DMS 273 (cell line): Measurements from ENCODE around the gene IGF2BP3.
"Not testable (repeated sequence)": the region's sequence is repeated elsewhere in the genome, so short reads cannot be mapped to it uniquely, and the experiment has no call there.

Experiments
- DNase-seq: peaks from one replicate; lab custom pipeline; 2025; ENCODE audit not compliant: unreplicated experiment; lab: John Stamatoyannopoulos, UW

IGF2BP3 gene

DNA sequence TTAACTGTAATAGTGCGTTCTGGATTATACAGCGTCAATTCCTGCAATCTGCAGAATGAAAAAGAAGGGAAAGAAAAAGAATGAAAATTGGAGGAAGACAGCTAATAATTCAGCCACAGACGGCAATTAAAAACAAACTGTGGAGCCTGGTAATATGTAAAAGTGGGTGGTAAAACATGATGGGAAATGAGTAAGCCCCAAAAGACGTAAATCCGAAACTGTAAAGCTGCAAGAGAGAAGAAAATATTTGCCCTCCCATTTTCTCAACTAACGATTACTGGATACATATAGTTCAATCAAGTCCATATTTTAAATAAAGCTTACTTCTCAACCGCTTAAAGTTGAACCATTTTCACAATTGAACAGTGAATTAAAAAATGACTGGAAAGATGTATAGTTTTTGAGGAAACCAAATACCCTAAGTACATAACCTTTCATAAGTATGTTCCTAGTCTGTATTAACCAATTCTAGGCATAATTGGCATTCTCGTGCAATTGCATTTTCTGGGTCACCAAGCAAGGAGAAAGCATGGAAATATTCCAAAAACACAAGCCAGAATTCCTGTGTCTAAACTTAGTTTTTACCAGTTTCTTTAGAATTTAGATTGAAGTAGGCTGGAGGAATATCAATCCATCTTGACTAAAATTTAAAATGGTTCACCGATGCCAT lies 126.3 kb downstream of the IGF2BP3 start:
- DNase-seq, result no peak

DNA sequence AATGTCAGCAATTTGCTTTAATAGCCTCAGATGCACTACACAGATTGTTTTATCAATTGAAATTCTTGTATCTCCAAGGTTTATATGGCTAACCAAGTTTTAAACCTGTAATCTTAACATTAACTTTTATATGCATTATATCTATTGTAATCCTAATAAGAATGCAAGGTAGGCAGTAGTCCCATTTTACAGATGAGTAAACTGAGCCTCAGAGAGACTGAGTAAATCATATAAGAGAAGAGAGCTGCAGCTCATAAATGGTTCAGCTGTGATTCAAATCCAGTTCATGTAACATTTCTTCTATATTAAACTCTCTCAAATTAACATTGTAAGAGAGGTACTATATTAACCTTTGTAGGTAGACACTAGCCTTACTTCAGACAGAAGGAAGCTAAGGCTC lies 127.2 kb downstream of the IGF2BP3 start:
- no peak for DNase-seq

DNA sequence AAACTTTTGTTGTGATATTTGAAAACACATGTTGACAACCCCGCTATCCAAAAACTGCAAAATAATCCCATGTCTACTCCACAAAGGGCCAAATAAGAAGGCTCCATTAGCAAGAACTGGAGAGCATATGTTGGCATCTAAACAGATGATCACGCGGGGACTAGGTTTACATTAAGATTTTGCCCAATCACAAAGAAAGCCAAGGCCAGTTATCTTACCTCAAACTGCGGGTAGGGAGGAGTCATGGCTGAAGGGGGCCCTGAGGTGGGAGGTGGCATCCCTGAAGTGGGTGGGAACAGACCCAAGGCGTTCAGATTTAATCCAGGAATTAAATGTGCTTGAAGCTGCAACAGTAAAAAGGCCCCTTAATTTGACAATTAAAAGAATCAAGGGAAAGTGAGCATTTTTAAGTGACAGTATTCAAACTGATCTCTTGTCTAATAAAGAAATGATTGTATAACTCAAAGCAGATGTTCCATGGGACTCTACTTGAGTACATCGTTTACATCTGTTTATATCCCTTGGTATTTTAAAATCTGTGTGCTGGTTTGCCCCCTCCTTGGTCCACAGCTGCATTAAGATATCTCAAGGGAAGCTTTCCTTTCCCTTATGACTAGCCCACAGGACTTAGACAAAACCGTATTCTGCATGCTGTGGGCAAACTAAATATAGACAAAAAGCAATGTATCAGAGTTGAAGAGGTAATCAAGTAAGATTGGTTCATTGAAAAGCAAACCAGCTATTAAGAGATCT lies 128.3 kb downstream of the IGF2BP3 start:
- DNase-seq, result no peak

DNA sequence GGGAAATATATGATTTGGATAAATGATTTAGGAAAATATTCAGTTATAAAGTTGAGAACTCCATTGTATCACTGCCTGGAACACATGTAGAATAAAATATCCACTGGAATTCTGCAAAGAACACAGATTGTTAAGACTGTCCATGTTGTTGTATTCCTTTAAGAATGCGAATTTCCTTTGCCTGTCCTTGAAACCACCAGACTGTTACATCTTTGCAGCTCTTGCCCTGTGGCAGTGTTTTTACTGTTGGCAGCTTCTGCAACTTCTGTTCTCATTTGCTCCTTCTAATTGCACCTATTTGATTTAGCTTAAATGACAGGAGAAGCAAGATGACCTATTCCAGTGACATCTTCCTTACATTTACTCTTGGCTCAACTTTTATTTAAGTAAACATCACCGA lies 131.4 kb downstream of the IGF2BP3 start:
- DNase-seq, result no peak

DNA sequence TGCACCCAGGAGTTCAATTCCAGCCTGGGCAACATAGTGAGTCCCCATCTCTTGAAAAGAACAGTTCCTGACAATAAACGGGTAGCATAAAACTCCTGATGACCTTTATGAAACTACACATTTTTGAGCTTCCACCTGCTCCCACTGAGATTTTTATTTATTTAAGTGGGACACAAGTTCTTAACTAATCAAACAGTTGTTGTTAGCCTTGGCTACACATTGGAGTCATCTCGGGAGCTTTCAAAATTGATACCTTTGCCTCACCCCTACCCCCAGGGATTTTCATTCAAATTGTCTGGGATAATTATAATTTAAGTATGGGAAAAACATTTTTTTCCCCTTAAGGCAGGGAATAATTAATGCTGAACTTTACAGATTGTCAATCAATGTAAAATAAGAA lies 131.9 kb downstream of the IGF2BP3 start:
- DNase-seq, result no peak

DNA sequence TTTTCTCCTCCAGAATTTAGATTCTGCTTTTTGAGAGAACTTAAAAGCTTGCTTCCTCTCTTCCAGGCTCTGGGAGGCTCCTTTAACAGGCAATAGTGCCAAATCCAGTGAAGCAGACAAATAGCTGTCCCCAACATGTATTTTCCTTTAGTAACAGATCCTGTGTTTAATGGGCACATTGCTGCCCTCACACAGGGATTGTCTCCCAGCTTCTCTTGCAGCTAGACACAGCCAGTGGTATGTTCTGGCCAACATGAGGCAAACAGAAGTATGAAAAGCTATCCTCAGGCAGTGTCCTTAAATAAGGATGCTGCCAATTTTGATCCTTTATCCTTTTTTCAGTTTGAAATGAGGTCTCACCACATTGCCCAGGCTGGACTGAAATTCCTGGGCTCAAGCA lies 132.9 kb downstream of the IGF2BP3 start:
- DNase-seq, result no peak

DNA sequence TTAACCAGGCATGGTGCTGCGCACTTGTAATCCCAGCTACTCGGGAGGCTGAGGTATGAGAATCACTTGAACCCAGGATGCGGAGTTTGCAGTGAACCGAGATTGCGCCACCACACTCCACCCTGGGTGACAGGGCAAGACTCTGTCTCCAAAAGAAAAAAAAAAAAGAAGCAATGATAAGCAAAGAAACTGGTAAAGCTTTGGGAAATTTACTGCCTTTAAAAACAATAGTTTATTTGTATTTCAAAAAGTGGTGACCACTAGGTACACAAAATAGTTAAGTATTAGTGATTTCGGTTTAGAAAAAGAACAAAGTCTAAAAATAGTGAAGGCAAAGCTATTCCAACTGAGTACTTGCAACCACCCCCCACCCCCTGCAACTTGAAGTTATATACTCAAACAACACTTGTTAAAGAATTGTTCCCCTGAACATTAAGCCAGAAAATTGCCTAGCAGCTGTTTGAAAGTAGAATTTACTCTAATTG lies 133.4 kb downstream of the IGF2BP3 start:
- DNase-seq, result no peak

DNA sequence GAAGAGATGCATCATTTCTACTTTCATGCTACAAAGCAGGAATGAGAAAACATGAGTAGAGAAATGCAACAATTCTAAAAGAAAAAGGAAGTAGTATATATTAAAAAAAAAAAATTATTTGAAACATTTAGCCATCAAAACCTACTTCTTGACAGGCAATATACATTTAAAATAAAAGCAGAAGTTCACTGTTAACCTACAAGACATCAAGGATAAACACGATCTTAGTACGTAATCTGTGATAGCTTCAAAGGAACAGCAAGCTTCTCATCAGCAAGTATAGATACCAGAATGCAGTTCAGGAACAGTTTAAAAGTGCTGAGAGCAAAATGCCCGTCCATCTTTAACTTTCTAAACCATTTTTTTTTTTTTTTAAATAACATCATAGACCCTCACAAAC lies 134.2 kb downstream of the IGF2BP3 start:
- DNase-seq, result no peak

DNA sequence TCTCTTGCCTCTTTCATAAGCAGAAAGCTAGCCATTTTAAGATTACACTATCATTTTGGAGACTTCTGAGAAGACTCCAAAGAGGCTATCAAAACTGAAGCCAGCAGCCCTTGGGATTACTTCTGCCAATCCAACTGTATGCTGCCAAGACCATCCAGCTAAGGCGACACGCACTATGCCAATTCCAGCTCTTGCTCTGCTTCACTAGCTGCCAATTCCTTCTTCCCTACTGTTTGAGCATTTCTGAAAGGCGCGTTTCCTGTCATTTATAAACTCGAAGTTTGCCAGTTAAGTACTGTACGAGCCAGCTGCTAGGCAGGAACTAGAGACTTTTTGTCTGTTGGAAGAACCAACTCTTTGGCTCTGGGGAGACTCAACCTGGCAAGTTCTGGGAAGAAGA lies 134.7 kb downstream of the IGF2BP3 start:
- no peak for DNase-seq

DNA sequence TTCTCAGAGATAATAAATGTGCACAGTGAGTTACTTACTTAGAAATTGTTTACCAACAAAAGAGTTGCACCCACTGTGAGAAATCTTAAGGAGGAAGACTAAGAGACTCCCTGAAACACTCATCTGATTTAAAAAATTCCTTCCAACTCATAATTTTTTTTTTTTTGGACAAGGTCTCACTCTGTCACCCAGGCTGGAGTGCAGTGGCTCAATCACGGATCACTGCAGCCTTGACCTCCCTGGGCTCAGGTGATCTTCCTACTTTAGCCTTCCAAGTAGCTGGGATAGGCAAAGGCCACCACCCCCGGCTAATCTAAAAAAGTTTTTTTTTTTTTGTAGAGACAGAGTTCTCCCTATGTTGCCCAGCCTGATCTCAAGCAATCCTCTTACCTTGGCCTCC lies 135.2 kb downstream of the IGF2BP3 start:
- no peak for DNase-seq

DNA sequence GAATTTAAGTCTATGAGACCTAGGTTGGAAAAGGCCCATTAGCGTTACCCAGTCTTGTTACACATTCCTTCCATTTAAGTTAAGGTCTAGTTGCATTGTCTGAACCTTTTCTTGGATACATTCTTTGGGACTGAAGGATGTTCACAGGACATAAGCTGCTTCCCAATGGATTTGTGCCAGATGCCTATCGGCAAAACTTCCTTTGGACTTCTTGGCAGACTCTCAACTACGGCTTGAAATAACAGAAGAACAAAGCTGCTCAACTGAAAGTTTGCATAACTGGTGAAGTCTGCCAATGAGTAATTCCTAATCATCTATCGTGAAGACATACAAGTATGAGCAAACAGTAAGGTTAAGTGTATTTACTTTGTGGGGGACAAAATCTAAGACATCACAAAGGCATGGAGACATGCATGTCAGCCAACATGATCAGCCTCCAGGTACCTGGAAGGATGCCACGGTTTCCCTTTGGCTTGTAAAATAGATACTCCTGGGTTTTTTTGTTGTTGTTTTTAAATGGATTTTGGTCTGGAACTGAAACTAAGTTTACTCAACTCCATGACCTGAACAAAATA lies 135.7 kb downstream of the IGF2BP3 start:
- DNase-seq, result peak; percentile 75

DNA sequence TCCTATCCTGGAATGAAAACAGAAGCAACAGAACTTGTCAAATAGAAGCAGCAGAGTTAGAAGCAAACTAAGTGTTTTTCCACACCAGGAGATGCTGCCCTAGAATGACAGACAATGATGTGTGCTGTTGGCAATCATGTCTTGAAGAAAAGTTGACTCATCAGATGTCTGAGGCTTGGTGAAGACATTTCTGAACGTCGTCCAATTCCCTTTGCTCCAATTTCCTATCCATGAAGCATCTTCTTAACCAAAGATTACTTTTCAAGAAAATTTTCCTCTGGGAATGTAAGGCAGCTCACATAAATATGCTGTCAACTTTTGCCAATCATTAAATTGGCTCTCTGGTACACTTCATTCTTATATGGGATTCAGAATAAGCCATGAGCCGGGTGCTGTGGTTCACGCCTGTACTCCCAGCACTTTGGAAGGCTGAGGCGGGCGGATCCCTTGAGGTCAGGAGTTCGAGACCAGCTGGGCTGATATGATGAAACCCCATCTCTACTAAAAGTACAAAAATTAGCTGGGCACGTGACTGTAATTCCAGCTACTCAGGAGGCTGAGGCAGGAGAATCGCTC lies 136.5 kb downstream of the IGF2BP3 start:
- DNase-seq, result no peak

DNA sequence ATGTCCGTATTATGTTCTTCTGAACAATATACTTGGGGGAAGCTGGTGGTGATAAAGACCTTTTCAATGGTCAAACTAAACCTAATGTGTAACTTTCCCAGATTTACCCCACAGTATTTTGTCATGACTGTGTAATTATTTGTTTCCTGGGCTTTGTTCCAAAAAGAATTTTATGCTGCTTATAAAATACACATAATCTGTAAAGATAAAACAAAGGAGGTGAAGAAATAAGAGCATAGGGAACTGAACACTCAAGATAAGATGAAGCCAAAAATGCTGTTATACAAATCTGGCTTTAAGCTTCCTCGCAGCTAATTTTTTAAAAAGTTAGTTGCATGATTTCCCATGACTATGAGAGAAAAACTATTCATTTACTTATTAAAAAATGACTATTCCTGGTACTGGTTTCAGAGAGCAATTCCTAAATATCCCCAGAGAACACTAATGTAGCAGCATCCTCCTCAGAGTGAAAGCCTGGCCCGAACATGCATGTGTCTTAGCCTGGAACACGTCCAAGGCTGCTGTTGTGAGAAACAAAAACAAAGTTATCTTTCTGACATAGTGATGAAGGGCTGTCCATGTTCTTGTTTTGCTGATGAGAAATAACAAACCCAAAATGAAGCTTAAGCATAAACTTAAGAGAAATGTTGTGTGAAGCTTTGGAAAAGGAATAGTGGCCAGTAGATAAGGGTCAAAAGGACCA lies 137.2 kb downstream of the IGF2BP3 start:
- DNase-seq, result peak; percentile 32

DNA sequence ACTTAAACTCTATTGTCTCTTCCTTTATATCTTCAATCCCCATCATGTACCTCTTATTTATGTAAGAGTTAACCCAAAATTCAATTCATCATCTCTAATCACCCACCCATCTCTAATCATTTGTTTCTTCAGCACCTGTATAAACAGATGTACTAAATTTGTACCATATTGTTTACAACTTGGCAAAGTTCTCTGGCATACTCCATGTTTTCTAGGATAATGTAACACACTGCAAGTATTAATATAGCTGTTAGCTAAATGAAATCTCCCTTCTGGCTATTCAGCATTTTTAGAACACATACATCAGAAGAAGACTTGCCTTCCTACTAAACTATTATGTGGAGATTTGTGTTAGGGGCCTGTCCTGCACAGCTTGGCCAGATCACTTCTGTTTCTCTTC lies 138.1 kb downstream of the IGF2BP3 start:
- no peak for DNase-seq

DNA sequence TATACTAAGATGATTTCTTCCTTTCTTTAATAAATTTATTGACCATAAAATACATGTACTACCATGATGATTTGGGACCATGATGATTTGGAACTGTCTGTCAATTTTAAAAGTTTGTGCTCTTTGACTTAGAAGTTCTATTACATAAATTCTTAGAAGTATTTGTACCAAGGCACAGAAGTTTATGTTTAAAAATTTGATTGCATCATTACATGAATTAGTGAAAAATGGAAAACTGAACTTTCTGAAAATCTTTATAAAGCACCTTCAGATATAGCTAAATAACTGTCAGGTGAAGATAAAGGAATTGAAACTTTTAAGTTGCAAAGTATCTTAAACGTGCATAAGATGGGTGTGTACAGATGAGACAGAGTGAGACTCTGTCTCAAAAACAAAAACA lies 139.2 kb downstream of the IGF2BP3 start:
- no peak for DNase-seq

DNA sequence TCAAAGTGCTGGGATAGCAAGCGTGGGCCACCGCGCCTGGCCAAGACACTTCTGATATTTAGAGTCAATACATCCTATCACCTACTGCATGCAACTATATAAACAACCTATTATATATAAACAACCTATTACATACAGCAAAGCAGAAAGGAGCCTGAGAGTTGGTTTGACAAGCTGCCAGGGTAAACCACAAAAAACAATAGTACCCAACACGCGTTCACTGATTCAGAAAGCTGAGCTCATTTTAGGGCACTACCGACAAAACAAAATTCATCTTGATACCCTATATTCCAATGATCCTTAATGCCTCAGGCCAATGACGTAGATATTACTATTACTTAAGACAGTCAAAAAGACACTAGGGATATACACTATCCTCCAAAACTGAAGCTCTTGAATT lies 154.9 kb downstream of the IGF2BP3 start:
- no peak for DNase-seq

DNA sequence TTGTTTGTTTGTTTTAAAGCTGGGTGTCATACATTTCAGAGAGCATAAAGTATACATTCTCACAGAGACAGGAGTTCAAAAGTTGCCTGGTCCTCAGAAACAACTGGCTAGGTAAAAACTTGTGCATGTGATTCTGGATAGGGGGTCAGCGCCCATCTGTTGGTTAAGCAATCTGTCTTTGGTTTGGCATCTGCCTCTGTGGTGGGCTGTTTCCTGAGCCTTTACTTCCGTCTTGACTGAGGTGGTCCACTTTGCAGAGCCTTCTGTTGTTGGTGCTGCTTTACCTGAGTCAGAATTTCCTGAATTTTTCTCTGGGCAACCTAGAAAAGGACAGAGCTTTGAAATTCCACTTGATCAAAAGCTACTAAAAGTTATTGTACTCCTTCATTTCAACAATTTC lies 158.2 kb downstream of the IGF2BP3 start:
- not testable (repeated sequence) for DNase-seq

DNA sequence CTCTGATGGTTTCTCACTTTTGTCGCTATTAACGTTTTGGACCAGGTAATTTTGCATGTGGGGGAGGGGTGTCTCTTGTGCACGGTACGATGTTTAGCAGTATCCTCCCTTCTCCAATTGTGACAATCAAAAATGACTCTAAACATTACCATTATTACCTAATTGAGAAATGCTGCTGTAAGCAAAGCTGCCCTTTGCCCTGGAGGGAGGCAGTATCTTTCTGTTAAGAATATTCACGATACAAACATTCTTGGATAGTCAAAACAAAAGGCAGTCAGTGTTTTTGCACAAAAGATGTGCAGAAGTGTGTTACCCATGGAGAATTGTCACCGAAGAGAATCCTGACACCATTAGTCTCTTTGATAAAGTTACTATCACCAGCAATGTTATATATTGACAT lies 161.5 kb downstream of the IGF2BP3 start:
- no peak for DNase-seq

DNA sequence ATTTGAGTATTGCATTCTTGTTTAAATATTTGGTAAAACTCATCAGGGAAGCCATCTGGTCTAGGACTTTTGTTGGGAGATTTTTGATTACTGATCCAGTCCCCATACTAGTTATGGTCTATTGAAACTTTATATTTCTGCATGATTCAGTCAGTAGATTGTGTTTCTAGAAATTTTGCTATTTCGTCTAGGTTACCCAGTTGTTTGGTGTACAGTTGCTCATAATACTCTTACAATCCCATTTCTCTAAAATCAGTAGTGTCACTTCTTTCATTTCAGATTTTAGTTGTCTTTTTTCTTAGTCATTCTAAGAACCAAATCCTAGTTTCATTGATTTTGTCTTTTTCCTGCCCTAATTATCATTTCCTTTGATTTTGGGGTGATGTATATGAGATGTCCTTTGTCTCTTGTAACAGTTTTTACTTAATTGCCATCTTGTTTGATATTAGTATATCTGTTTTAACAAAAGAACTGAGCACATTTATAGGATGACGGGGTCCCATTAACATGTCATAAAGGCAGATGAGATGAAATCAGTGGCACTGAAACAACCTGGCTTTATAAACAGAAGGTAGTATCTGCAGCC lies 163.3 kb downstream of the IGF2BP3 start:
- no peak for DNase-seq

DNA sequence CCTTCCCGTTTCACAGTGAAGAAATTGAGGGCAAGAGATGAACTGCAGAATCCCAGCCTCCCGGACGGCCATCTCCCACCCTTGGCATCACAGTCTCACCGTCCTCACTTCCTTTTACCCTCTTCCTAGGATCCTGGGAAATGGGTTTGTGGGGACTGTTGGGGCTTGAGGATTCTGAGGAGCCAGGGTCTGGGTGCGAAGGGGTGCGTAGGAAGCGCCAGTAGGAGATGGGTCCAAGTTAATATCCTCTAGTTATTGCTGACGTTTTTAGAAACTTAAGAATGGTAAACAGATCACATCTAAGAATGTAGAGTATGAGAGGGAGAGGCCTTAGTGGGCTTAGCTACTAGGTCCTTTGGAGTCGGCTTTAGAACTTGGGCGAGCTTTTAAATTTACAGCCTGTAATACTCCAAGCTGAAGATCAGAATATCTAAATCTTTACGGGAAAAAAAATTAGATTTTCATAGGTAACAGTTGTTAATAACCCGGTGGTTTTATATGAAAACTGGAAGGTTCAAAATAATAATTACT lies 170.5 kb downstream of the IGF2BP3 start:
- no peak for DNase-seq
